HepG2 (cell line): ENCODE measurements around the gene CAPS. TPM values are rescaled to one million over a fixed set of nuclear protein-coding genes. Genes with fewer than 3 reads are reported as not detected.

Experiments used
- ERF ChIP-seq: IDR thresholded peaks from 2 replicates; pipeline ENCODE4 v1.6.1; 2018; ENCODE audit warnings: missing biosample characterization, missing genetic modification reagents
- MATR3 ChIP-seq: sonication (generic); formaldehyde crosslinking; IDR thresholded peaks from 2 replicates; pipeline ENCODE4 v1.4.0; 2020; ENCODE audit warnings: missing genetic modification reagents
- SIN3A ChIP-seq: IDR thresholded peaks from 2 replicates; pipeline ENCODE4 v1.6.1; 2011; ENCODE audit warnings: low read depth, mild to moderate bottlenecking, control low read depth, low read length, borderline replicate concordance
- SMARCE1 ChIP-seq: fragments of 450-650 bp; IDR thresholded peaks from 2 replicates; pipeline ENCODE4 v1.6.1; 2017; ENCODE audit warnings: borderline replicate concordance
- STAT5B ChIP-seq: sonication (generic); formaldehyde crosslinking; IDR thresholded peaks from 2 replicates; pipeline ENCODE4 v1.4.0; 2020; ENCODE audit warnings: missing genetic modification reagents
- TP53 ChIP-seq: sonication (generic); formaldehyde crosslinking; conservative IDR thresholded peaks from 2 replicates; pipeline ENCODE4 v1.4.0; 2020; ENCODE audit warnings: missing genetic modification reagents
- ZMYM3 ChIP-seq: sonication (generic); formaldehyde crosslinking; IDR thresholded peaks from 2 replicates; pipeline ENCODE4 v1.5.1; 2020; ENCODE audit warnings: mild to moderate bottlenecking, missing genetic modification reagents
- ZNF605 ChIP-seq: sonication (generic); formaldehyde crosslinking; IDR thresholded peaks from 2 replicates; pipeline ENCODE4 v1.8.0; 2022; ENCODE audit warnings: mild to moderate bottlenecking, missing genetic modification reagents
- ZNF614 ChIP-seq: IDR thresholded peaks from 2 replicates; pipeline ENCODE4 v1.6.1; 2018; ENCODE audit warnings: missing biosample characterization, missing genetic modification reagents, inconsistent platforms, borderline replicate concordance
- polyA plus RNA-seq, 8 experiments: library from polyadenylated mRNA; depleted of rRNA in 3 of 8; stranded (reverse) in 7 of 8; unstranded in 1 of 8; fragments of >200 nt; fragmentation: Illumina TruSeq in 4 of 8; extraction: Trizol in 4 of 8; gene quantifications; 2 replicates each; pipeline versions ENCODE4 v1.2.1 to v1.2.3, GENCODE V29; 2011 to 2016; ENCODE audit warnings: low read depth in 4 of 8, missing spikeins in 1 of 8, mixed read lengths in 1 of 8; ENCODE audit not compliant: insufficient read depth in 1 of 8
- total RNA-seq, 5 experiments: library from RNA; depleted of rRNA; stranded (reverse); fragments of >200 nt; fragmentation: Illumina TruSeq; extraction: Trizol; gene quantifications; 2 replicates each; pipeline ENCODE4 v1.2.3, GENCODE V29; 2016; ENCODE audit warnings: low read depth in 1 of 5
- TF ChIP-seq, protein P1 (sequence below): sonication (generic); formaldehyde crosslinking; IDR thresholded peaks from 2 replicates; pipeline ENCODE4 v1.4.0; 2020; ENCODE audit warnings: missing genetic modification reagents
- TF ChIP-seq, protein P2 (sequence below): sonication (generic); formaldehyde crosslinking; IDR thresholded peaks from 2 replicates; pipeline ENCODE4 v1.8.0; 2022; ENCODE audit warnings: missing genetic modification reagents, mild to moderate bottlenecking, borderline replicate concordance
- TF ChIP-seq, protein P3 (sequence below): sonication (generic); formaldehyde crosslinking; IDR thresholded peaks from 2 replicates; pipeline ENCODE4 v1.5.0; 2020; ENCODE audit warnings: mild to moderate bottlenecking, missing genetic modification reagents, moderate library complexity
- TF ChIP-seq, protein P4 (sequence below): sonication (generic); formaldehyde crosslinking; IDR thresholded peaks from 2 replicates; pipeline ENCODE4 v1.4.0; 2020; ENCODE audit warnings: missing genetic modification reagents, borderline replicate concordance
- TF ChIP-seq, protein P5 (sequence below): sonication (generic); formaldehyde crosslinking; IDR thresholded peaks from 2 replicates; pipeline ENCODE4 v1.8.1; 2023; ENCODE audit warnings: mild to moderate bottlenecking, missing genetic modification reagents
- TF ChIP-seq, protein P6 (sequence below): sonication (generic); formaldehyde crosslinking; IDR thresholded peaks from 2 replicates; pipeline ENCODE4 v1.5.0; 2020; ENCODE audit warnings: missing genetic modification reagents

CAPS gene
- total and polyA plus RNA-seq, 2 of the 13 experiments (the other 11 are each of a cell fraction or from before 2014, with no cell fraction given) = 3.1 TPM

DNA sequence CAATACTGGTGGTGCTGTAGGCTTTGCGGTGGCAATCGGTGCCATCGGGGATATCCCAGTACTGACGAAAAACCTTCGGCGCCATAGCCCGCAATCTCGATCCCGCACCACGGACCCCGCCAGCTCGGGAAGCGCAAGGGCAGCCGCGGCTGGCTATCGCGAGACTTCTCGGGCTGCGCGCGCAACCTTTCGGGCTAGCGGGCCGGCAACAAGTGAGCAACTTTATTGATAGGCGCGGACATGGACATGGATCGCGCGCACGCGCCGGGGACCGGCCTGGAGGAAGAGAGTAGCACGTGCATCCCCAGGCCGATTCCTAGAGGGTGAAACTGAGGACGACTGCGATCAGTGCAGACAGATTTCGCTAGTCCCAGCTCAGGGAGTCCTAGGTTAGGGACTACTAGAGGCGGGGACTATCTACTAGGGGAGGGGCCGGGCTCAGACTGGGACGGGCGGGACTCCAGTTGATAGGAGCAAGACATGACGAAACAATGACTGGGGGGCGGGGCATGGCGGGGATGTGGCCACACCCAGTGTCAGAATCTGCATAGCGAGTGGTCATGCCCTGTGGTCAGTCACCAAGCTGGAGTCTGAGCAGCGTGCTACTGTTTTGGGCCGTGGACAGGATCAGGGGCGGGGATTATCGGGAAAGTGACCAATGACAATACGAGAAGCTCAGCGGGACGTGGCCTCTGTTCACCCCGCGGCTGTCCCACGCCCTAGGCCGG is 10.3 kb upstream of the CAPS start, which contains the start of gene NDUFA11 (continued):
- TF ChIP-seq, protein P1, sequence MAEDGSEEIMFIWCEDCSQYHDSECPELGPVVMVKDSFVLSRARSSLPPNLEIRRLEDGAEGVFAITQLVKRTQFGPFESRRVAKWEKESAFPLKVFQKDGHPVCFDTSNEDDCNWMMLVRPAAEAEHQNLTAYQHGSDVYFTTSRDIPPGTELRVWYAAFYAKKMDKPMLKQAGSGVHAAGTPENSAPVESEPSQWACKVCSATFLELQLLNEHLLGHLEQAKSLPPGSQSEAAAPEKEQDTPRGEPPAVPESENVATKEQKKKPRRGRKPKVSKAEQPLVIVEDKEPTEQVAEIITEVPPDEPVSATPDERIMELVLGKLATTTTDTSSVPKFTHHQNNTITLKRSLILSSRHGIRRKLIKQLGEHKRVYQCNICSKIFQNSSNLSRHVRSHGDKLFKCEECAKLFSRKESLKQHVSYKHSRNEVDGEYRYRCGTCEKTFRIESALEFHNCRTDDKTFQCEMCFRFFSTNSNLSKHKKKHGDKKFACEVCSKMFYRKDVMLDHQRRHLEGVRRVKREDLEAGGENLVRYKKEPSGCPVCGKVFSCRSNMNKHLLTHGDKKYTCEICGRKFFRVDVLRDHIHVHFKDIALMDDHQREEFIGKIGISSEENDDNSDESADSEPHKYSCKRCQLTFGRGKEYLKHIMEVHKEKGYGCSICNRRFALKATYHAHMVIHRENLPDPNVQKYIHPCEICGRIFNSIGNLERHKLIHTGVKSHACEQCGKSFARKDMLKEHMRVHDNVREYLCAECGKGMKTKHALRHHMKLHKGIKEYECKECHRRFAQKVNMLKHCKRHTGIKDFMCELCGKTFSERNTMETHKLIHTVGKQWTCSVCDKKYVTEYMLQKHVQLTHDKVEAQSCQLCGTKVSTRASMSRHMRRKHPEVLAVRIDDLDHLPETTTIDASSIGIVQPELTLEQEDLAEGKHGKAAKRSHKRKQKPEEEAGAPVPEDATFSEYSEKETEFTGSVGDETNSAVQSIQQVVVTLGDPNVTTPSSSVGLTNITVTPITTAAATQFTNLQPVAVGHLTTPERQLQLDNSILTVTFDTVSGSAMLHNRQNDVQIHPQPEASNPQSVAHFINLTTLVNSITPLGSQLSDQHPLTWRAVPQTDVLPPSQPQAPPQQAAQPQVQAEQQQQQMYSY = no peak
- TF ChIP-seq, protein P2, sequence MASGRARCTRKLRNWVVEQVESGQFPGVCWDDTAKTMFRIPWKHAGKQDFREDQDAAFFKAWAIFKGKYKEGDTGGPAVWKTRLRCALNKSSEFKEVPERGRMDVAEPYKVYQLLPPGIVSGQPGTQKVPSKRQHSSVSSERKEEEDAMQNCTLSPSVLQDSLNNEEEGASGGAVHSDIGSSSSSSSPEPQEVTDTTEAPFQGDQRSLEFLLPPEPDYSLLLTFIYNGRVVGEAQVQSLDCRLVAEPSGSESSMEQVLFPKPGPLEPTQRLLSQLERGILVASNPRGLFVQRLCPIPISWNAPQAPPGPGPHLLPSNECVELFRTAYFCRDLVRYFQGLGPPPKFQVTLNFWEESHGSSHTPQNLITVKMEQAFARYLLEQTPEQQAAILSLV (CRISPR knock-in tag) = no peak; the same call in 1 of the 2 replicates
- TF ChIP-seq ZNF614 (CRISPR knock-in tag) = peak; percentile 89; the same call in 1 of the 2 replicates
- no peak for TF ChIP-seq ZMYM3 (CRISPR knock-in tag)
- TF ChIP-seq SMARCE1 = no peak
- TF ChIP-seq MATR3 = no peak
- TF ChIP-seq, protein P3, sequence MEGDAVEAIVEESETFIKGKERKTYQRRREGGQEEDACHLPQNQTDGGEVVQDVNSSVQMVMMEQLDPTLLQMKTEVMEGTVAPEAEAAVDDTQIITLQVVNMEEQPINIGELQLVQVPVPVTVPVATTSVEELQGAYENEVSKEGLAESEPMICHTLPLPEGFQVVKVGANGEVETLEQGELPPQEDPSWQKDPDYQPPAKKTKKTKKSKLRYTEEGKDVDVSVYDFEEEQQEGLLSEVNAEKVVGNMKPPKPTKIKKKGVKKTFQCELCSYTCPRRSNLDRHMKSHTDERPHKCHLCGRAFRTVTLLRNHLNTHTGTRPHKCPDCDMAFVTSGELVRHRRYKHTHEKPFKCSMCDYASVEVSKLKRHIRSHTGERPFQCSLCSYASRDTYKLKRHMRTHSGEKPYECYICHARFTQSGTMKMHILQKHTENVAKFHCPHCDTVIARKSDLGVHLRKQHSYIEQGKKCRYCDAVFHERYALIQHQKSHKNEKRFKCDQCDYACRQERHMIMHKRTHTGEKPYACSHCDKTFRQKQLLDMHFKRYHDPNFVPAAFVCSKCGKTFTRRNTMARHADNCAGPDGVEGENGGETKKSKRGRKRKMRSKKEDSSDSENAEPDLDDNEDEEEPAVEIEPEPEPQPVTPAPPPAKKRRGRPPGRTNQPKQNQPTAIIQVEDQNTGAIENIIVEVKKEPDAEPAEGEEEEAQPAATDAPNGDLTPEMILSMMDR = 0 out of 2 replicates have a peak, but pooled peaks have one; percentile 12
- TF ChIP-seq ERF (CRISPR knock-in tag) = peak; percentile 89
- peak; percentile 96 for TF ChIP-seq ZNF605 (CRISPR knock-in tag)
- peak; percentile 69; the same call in 1 of the 2 replicates for TF ChIP-seq STAT5B (CRISPR knock-in tag)
- TF ChIP-seq SIN3A = peak; percentile 66; the same call in 1 of the 2 replicates
- TF ChIP-seq, protein P4, sequence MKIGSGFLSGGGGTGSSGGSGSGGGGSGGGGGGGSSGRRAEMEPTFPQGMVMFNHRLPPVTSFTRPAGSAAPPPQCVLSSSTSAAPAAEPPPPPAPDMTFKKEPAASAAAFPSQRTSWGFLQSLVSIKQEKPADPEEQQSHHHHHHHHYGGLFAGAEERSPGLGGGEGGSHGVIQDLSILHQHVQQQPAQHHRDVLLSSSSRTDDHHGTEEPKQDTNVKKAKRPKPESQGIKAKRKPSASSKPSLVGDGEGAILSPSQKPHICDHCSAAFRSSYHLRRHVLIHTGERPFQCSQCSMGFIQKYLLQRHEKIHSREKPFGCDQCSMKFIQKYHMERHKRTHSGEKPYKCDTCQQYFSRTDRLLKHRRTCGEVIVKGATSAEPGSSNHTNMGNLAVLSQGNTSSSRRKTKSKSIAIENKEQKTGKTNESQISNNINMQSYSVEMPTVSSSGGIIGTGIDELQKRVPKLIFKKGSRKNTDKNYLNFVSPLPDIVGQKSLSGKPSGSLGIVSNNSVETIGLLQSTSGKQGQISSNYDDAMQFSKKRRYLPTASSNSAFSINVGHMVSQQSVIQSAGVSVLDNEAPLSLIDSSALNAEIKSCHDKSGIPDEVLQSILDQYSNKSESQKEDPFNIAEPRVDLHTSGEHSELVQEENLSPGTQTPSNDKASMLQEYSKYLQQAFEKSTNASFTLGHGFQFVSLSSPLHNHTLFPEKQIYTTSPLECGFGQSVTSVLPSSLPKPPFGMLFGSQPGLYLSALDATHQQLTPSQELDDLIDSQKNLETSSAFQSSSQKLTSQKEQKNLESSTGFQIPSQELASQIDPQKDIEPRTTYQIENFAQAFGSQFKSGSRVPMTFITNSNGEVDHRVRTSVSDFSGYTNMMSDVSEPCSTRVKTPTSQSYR (CRISPR knock-in tag) = peak; percentile 32; the same call in 1 of the 2 replicates
- TF ChIP-seq, protein P5, sequence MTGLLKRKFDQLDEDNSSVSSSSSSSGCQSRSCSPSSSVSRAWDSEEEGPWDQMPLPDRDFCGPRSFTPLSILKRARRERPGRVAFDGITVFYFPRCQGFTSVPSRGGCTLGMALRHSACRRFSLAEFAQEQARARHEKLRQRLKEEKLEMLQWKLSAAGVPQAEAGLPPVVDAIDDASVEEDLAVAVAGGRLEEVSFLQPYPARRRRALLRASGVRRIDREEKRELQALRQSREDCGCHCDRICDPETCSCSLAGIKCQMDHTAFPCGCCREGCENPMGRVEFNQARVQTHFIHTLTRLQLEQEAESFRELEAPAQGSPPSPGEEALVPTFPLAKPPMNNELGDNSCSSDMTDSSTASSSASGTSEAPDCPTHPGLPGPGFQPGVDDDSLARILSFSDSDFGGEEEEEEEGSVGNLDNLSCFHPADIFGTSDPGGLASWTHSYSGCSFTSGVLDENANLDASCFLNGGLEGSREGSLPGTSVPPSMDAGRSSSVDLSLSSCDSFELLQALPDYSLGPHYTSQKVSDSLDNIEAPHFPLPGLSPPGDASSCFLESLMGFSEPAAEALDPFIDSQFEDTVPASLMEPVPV (CRISPR knock-in tag) = peak; percentile 80; the same call in 1 of the 2 replicates
- TF ChIP-seq, protein P6, sequence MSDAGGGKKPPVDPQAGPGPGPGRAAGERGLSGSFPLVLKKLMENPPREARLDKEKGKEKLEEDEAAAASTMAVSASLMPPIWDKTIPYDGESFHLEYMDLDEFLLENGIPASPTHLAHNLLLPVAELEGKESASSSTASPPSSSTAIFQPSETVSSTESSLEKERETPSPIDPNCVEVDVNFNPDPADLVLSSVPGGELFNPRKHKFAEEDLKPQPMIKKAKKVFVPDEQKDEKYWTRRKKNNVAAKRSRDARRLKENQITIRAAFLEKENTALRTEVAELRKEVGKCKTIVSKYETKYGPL (CRISPR knock-in tag) = no peak
- TF ChIP-seq TP53 (CRISPR knock-in tag) = no peak
